ENCODE measurements around the gene TRERF1. TPM values are rescaled to one million over a fixed set of nuclear protein-coding genes. Genes with fewer than 3 reads are reported as not detected.
"Not testable (repeated sequence)": the region's sequence is repeated elsewhere in the genome, so short reads cannot be mapped to it uniquely, and the experiment has no call there.

The TRERF1 gene
- total RNA-seq, 1 donor from 2014 or later: 8.7 TPM

DNA sequence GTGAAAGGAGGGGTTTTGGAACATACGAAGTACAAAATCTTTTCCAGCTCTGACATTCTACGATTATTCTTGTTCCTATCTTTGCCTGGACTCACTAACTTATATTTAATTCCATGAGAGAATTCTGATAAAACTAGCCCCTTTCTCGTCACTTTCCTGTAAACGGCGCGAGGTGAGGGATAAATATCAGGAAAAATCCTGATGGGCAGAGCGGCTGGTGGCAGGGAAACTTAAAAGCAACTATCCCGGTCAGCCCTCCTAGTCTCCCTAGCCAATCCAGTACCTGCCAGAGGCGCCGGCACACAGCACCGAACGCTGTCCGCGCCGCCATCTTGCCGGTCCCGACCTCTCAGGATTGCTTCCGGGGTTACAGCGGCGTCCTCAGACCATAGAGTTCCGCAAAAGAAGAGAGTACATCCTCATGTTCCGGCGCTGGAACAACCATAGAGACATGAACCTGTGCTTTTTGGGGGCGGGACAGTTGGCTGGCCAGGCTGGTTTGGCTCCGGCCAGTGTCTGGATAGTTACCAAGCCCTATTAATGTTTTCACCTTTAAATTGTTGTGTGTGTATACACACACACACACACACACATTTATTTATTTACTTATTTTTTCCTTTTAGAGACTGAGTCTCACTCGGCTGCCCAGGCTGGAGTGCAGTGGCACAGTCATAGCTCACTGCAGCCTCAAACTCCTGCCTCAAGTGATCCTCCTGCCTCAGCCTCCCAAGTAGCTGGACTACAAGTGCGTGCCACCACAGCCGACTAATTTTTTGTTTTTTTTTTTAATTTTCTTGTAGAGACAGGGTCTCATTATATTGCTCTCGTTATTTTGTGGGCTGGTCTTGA lies 234.0 kb downstream of the TRERF1 start, which contains the start of gene MRPS10:
MRPS10 (minus strand) TSS at position 343 of the 849 bp plus-strand sequence; CDS start at position 331, 12 bp downstream.
- no peak for TF ChIP-seq CTCF (IDR thresholded peaks at IDR 0.05; ENCODE audit: unreplicated experiment)
- peak; percentile 90 for DNase-seq (ENCODE audit: low spot score)
- peak within 1 kb of the TSS; percentile 94 for H3K4me3 Mint-ChIP-seq (ENCODE audit: unreplicated experiment)
- H3K36me3 Mint-ChIP-seq (ENCODE audit: low read depth, unreplicated experiment): peaks cover 5% of the 10 kb centered on the region
- peak within 1 kb of the TSS; percentile 82 for H3K27ac Mint-ChIP-seq (ENCODE audit: unreplicated experiment)
- peaks cover 2% of the 10 kb centered on the region for H3K27me3 Mint-ChIP-seq (ENCODE audit: unreplicated experiment)
- H3K4me1 Mint-ChIP-seq (ENCODE audit: unreplicated experiment): peaks cover 9% of the 10 kb centered on the region
- H3K9me3 Mint-ChIP-seq (ENCODE audit: unreplicated experiment): no peaks in the 10 kb centered on the region

GRCh38 chr6:42217157-42217518 lies 234.6 kb downstream of the TRERF1 start:
- DNase-seq (ENCODE audit: low spot score): no peak
- no peak for TF ChIP-seq CTCF (IDR thresholded peaks at IDR 0.05; ENCODE audit: unreplicated experiment)
- H3K4me1 Mint-ChIP-seq (ENCODE audit: unreplicated experiment): peaks cover 9% of the 10 kb centered on the region
- H3K36me3 Mint-ChIP-seq (ENCODE audit: low read depth, unreplicated experiment): peaks cover 5% of the 10 kb centered on the region
- peak overlapping the region; percentile 82 for H3K27ac Mint-ChIP-seq (ENCODE audit: unreplicated experiment)
- H3K9me3 Mint-ChIP-seq (ENCODE audit: unreplicated experiment): no peaks in the 10 kb centered on the region
- H3K4me3 Mint-ChIP-seq (ENCODE audit: unreplicated experiment): peak overlapping the region; percentile 94
- peaks cover 2% of the 10 kb centered on the region for H3K27me3 Mint-ChIP-seq (ENCODE audit: unreplicated experiment)

DNA sequence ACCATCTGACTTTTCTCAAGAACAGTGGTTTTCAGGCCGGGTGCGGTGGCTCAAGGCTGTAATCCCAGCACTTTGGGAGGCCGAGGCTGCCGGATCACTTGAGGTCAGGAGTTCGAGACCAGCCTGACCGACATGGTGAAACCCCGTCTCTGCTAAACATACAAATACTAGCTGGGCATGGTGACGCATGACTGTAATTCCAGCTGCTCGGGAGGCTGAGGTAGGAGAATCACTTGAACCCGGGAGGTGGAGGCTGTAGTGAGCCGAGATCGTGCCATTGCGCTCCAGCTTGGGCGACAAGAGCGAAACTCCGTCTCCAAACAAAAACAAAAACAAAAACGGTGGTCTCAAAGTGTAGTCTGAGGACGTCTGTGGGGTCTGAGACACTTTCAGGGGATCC lies 235.2 kb downstream of the TRERF1 start:
- not testable (repeated sequence) for H3K36me3 Mint-ChIP-seq (ENCODE audit: low read depth, unreplicated experiment); H3K27me3 Mint-ChIP-seq (ENCODE audit: unreplicated experiment); H3K9me3 Mint-ChIP-seq (ENCODE audit: unreplicated experiment); DNase-seq (ENCODE audit: low spot score); H3K4me1 Mint-ChIP-seq (ENCODE audit: unreplicated experiment)
- H3K27ac Mint-ChIP-seq (ENCODE audit: unreplicated experiment): peak overlapping the region; percentile 48
- peak overlapping the region; percentile 81 for H3K4me3 Mint-ChIP-seq (ENCODE audit: unreplicated experiment)

DNA sequence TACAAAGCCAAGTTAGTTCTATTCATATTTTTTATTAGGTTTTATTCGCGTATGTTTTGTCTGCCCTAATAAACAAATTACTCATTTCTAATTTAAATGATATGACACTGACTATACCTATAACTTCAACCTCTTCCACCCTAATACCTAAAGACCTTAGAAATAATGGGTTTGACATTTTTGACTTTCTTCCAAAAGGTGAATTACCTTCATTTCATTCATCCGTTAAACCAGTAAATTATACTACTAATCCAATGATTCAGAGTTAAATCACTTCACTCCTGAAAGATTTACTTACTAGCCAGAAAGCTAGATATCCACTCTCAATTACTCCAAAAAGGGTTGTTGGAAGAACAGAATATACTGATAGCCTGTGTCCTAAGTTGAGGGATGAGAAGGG lies 239.3 kb downstream of the TRERF1 start:
- DNase-seq (ENCODE audit: low spot score): no peak
- TF ChIP-seq CTCF (IDR thresholded peaks at IDR 0.05; ENCODE audit: unreplicated experiment): no peak
- H3K36me3 Mint-ChIP-seq (ENCODE audit: low read depth, unreplicated experiment): peaks cover 15% of the 10 kb centered on the region
- no peaks in the 10 kb centered on the region for H3K9me3 Mint-ChIP-seq (ENCODE audit: unreplicated experiment)
- peaks cover 7% of the 10 kb centered on the region for H3K4me1 Mint-ChIP-seq (ENCODE audit: unreplicated experiment)
- no peak overlapping the region for H3K27ac Mint-ChIP-seq (ENCODE audit: unreplicated experiment)
- no peak overlapping the region for H3K4me3 Mint-ChIP-seq (ENCODE audit: unreplicated experiment)
- H3K27me3 Mint-ChIP-seq (ENCODE audit: unreplicated experiment): no peaks in the 10 kb centered on the region

GRCh38 chr6:42211726-42212125 lies 240.0 kb downstream of the TRERF1 start:
- Mint-ChIP-seq H3K4me1 (ENCODE audit: unreplicated experiment) (peaks cover 5% of the 10 kb centered on the region), H3K9me3 (ENCODE audit: unreplicated experiment) (no peaks in the 10 kb centered on the region), H3K27me3 (ENCODE audit: unreplicated experiment) (no peaks in the 10 kb centered on the region), H3K36me3 (ENCODE audit: low read depth, unreplicated experiment) (peaks cover 15% of the 10 kb centered on the region), H3K27ac (ENCODE audit: unreplicated experiment) (no peak overlapping the region), H3K4me3 (ENCODE audit: unreplicated experiment) (no peak overlapping the region)
- no peak for DNase-seq (ENCODE audit: low spot score)
- no peak for TF ChIP-seq CTCF (IDR thresholded peaks at IDR 0.05; ENCODE audit: unreplicated experiment)
